RPMI8226 (cell line): ENCODE data around the gene LBH.
"Not testable (repeated sequence)": the region's sequence is repeated elsewhere in the genome, so short reads cannot be mapped to it uniquely, and the experiment has no call there.

ENCODE experiments used
- DNase-seq: peaks from one replicate; pipeline ENCODE4 v3.0.0-alpha.2; 2015

LBH gene

DNA sequence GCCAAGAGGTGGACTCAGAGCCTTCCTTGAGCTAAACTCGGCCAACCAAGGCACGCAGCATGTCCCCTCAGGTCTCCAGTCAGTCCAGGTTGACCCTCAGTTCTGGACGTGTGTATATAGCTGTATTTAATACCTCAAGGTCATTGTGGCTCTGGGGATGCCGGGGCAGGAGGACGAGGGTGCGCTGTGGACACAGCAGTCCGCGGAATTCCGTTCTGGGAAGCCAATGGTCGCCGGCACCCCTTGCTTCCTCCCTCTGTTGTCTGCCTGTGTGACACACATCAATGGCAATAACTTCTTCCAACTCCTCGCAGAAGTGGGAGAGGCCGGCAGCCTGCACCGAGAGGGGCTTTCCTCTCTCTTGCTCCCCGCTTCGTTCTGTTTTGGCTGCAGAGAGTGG lies 27.7 kb downstream of the LBH start:
- no peak for DNase-seq

DNA sequence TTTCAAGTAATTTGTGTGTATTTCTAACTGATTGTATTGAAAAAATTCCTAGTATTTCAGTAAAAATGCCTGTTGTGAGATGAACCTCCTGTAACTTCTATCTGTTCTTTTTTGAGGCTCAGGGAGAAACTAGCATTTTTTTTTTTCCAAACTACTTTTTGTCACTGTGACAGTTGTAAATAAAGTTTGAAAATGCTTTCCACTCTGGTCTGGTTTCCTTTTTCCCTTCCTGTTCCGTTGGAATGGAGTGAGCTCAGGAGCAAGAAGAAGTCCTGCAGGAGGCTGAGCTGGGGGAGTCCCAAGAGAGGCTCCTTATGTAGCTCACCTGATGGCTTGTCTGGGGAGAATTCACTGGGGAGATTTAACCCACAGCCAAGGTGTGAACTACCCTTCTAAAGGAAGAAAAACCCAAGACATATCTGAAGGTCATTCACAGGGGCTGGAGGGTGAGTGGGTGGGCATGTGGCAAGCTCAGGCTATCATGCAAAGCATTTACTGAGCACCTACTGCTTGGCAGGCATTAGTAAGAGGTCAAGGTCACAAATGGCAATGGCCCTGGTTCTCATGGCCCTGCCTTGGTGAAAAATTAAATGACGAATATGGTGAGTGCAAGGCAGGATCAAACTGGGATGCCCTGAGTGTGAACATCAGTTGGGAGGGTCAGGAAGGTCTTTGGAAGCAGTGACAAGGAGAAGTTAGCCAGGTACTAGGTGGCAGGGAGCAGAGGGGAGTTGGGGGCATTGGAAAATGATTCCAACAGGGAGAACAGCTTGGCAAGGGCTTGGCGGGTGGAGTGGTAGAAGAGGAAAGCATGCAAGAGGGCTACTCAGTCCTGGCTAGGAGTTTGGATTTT lies 28.7 kb downstream of the LBH start:
- DNase-seq: no peak

GRCh38 chr2:30260941-30261340 lies 29.6 kb downstream of the LBH start:
- DNase-seq: no peak

GRCh38 chr2:30261695-30262211 lies 30.4 kb downstream of the LBH start:
- no peak for DNase-seq

DNA sequence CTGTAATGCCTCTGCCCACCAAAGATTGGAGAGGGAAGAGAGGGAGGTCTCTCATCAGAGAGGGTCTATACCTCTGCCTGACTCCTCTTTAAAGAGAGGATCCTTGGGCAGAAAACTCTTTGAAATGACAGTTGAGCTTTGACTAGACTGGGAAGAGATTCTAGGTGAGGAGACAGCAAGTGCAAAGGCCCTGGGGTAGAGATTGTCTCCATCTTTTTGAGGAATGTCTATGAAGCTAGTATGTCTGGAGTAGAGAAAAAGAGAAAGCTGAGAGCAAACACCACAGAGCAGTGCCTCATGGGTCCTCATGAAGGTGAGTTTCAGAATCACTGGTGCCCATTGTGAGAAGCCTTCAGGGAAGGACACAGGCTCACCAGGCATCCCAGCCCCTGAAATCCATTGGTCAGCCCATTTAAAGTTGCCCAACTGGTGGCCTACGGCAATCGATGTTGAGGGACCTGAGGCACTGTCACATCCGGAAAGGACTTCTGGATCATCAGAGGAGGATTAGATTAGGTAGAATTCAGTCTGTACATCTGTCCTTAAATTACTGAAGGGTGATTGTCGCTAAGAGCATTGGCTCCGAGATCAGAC lies 31.5 kb downstream of the LBH start:
- DNase-seq: no peak

DNA sequence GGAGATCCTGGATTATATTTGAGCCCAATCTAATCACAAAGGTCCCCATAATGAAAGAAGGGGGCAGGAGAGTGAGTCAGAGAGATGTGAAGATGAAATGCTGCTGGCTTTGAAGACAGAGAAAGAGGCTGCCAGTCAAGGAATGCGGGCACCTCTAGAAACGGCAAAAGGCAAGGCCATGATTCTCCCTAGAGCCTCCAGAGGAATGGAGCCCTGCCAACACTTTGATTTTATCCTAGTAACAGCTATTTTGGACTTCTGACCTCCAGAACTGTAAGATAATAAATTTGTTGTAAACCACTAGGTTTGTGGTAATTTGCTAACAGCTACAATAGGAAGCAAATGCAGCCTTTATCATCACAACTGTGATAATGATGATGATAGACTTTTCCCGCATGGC lies 32.9 kb downstream of the LBH start:
- no peak for DNase-seq

GRCh38 chr2:30265052-30266015 lies 34.0 kb downstream of the LBH start:
- no peak for DNase-seq

DNA sequence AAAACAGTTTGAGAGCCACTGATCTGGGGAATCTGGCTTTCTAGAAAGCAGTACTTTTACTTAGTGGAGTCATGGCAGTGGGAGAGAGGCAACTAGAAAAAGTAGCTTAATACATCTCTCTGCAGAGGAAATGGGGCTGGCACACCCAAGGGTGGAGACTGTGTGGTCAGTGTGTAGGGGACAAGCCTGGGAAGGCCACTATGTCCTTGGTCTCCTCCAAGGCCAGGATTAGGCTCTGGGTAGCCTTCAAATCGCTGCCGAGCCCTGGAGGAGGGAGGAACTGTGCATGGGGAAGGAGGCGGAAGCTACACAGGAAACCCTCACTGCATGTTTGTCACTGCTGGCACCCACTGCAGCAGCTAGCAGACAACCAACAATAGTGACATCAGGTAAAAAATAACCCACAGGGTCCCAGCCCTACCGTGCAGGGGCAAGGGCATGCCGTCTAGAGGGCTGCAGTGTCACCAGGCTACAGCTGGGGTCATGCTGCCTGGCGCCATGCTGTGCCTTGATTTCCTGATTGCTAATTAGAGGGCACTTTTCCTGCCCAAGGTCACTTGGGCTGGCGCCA lies 34.8 kb downstream of the LBH start:
- DNase-seq: no peak

DNA sequence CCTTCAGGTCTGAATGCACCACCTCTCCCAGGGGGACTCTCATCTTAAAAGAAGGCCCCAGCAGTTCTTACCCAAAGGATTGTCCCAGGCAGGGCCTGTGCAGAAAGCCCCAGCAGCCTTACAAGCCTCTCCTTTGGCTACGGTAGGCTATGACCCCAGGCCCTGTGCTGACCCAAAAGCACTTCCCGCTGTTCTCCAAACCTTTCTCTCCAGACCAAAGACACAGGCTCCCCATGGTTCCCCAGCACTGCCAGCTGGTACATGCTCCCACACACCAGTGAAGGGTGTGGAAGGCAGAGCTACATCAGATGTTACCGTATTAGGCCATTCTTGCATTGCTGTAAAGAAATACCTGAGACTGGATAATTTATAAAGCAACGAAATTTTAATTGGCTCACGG lies 35.4 kb downstream of the LBH start:
- no peak for DNase-seq

- DNase-seq: no peak
These were observed 36.0 kb downstream of the LBH start for GRCh38 chr2:30267161-30267975.

GRCh38 chr2:30268296-30268871 lies 37.0 kb downstream of the LBH start:
- no peak for DNase-seq

DNA sequence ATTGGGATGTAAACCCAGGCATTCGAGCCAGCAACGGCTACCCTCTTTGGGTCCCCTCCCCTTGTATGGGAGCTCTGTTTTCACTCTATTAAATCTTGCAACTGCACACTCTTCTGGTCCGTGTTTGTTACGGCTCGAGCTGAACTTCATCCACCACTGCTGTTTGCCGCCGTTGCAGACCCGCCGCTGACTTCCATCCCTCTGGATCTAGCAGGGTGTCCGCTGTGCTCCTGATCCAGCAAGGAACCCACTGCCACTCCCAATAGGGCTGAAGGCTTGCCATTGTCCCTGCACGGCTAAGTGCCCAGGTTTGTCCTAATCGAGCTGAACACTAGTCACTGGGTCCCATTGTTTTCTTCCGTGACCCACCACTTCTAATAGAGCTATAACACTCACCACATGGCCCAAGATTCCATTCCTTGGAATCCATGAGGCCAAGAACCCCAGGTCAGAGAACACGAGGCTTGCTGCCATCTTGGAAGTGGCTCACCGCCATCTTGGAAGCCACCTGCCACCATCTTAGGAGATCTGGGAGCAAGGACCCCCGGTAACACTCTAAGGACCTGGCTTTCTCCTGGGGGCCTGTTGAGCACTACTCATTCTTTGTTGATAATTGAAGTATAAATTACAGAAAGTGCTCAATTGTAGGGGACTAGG lies 37.9 kb downstream of the LBH start:
- DNase-seq: not testable (repeated sequence)

DNA sequence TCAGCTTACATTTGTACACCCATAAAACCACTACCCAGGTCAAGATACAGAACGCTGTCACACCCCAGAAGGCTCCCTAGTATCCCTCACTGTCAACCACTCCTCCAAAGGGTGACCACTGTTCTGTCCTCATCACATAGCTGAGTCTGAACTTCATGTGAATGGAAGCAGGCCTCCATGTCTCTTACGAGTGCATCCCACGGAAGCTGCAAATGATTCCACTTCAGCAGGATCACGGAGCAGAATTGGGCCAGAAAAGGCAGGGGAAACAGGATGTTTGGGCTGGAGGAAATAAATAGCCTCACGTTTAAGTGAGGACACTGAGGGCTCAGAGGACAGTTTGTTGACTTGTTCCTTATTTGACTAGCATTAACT lies 38.4 kb downstream of the LBH start:
- no peak for DNase-seq

GRCh38 chr2:30270166-30270565 lies 38.8 kb downstream of the LBH start:
- no peak for DNase-seq

- DNase-seq: no peak
These were observed 40.0 kb downstream of the LBH start for GRCh38 chr2:30271301-30271700.

DNA sequence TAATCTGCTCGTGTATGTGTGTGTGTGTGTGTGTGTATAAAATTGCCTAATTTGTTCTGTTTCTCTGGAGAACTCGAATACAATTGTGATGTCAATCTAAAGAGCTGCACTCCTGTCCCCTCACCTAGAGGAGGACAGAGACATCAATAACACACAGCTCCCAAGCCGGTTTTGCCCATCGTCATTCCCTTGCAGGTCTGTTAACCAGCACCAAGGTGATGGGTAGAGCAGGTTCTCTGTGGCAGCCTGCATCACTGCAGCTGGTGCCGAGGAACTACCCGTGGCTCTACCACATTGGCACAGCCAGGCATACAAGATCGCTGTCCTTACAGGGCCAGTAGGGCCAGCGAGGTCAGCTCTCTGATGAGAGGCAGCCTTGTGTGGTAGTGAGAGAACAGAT lies 41.0 kb downstream of the LBH start:
- DNase-seq: no peak

- no peak for DNase-seq
These were observed 41.6 kb downstream of the LBH start for GRCh38 chr2:30272761-30273573.

DNA sequence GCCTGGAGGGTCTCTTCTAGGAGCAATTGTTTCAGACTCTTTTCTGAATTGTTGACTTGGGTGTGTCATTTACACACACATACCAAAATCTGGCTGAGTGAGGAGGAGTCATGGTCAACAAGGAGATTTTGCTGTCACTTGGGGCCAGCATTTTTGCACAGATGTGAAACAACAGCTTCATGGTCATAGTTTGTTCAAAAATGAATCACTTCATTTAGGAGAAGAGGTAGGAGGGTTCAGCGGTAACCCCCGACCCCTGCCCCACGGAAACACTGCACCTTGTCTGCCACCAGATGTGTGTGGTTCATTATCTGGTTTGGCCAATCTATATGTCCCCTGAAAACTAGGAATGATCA lies 42.2 kb downstream of the LBH start:
- DNase-seq: no peak

GRCh38 chr2:30275256-30275655 lies 43.9 kb downstream of the LBH start:
- no peak for DNase-seq

DNA sequence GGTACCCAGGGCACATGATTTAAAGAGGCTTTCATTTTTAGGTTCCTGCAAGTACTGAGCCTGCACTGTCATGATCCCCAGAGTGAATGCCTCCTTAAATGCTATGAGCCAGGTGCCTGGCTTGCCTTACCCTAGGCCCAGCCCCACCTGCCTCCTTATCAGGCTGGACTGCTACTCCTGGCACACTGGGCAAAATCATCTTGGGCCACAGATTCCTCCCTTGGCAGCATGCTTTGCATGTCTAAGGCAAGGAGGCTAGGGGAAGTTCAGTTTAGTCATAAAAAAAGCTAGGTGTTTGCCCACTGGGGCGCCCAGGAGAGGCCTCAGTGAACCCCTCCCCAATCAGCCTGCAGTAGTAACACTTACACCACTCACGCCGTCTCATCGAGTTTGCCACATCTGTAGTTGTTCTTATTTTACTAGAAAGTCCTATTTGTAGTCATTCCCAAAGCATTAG lies 45.1 kb downstream of the LBH start:
- no peak for DNase-seq
